Left ventricle myocardium inferior (tissue), 1 donor: ENCODE data around the gene ICAM5. TPM values are rescaled to one million over a fixed set of nuclear protein-coding genes. Genes with fewer than 3 reads are reported as not detected.

Source experiments
- DNase-seq: peaks from one replicate; pipeline ENCODE4 v3.0.0-alpha.2; 2020
- H3K27ac ChIP-seq: fragments of 200-600 bp; replicated peaks from 2 replicates; pipeline ENCODE4 v1.8.0; 2021
- H3K27me3 ChIP-seq: fragments of 200-600 bp; 2 replicates; pipeline ENCODE4 v1.8.0; 2021; ENCODE audit warnings: low read depth
- H3K36me3 ChIP-seq: fragments of 200-600 bp; 2 replicates; pipeline ENCODE4 v1.8.0; 2021
- H3K4me1 ChIP-seq: fragments of 200-600 bp; 2 replicates; pipeline ENCODE4 v1.8.0; 2021
- H3K4me3 ChIP-seq: fragments of 200-600 bp; 2 replicates; pipeline ENCODE4 v1.8.0; 2021; ENCODE audit warnings: mild to moderate bottlenecking, moderate library complexity
- H3K9me3 ChIP-seq: fragments of 200-600 bp; replicated peaks from 2 replicates; pipeline ENCODE4 v1.8.0; 2021
- intact Hi-C: fragments of 100-400 bp; cut with micrococcal nuclease; formaldehyde crosslinking; loops from one replicate; pipeline ENCODE4 v1.11.0; 2022
- total RNA-seq: library from RNA; stranded (reverse); fragmentation: NEBNext Ultra II Directional; extraction: Animal tissue kit (Norgen Biotek cat#: 25700); gene quantifications from one replicate; pipeline ENCODE4 v1.2.1, GENCODE V29; 2021
- TF ChIP-seq, protein P1 (sequence below): fragments of 200-600 bp; IDR thresholded peaks from 2 replicates; pipeline ENCODE4 v1.8.0; 2021; ENCODE audit warnings: antibody characterized with exemption, mild to moderate bottlenecking, borderline replicate concordance
- donor health status: DM: no; HTN: yes; CAD: no; lungs with severe emphysema.

ICAM5 gene
- total RNA-seq, 1 donor from 2014 or later: 0.49 TPM

DNA sequence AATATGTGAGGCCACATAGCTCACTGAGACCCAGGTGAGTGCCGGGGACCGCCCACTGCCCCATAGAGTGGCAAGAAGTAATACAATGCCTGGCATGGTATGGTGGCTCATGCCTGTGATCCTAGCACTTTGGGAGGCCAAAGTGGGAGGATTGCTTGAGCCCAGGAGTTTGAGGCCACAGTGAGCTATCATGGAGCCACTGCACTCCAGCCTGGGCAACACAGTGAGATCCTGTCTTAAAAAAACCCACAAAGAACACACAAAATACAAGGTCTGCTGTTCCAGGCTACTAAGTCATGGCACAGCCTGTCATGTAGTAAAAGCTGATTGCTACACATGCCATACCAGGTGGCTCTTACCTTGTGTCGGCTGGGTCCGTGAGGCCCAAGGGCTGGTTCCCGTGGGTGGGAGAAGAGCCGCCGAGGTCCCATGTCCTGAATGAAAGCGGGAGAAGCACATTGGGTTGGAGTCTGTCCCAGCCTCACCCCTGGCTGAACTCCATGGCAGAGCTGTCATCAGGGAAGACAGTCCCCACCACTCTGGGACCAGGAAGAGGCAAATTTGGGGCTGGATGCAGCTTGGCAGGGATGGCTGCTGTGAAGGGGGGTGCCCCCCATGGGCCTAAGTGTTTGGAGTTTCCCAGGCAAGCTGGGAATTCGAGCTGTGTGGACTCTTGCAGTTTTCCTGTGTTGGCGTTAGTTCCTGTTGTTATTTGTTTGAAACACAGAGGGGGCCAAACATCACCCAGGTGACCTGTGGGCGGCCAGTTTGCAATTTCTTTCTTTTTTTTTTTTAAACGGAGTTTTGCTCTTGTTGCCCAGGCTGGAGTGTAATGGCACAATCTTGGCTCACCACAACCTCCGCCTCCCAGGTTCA, 29.3 kb downstream of the ICAM5 start:
- H3K4me1 ChIP-seq: peaks cover 19% of the 10 kb centered on the region
- H3K36me3 ChIP-seq: peaks cover 76% of the 10 kb centered on the region
- no peak overlapping the region for H3K27ac ChIP-seq
- no peaks in the 10 kb centered on the region for H3K9me3 ChIP-seq
- no peak overlapping the region for H3K4me3 ChIP-seq
- intact Hi-C loops: no loop called here
- TF ChIP-seq, protein P1, sequence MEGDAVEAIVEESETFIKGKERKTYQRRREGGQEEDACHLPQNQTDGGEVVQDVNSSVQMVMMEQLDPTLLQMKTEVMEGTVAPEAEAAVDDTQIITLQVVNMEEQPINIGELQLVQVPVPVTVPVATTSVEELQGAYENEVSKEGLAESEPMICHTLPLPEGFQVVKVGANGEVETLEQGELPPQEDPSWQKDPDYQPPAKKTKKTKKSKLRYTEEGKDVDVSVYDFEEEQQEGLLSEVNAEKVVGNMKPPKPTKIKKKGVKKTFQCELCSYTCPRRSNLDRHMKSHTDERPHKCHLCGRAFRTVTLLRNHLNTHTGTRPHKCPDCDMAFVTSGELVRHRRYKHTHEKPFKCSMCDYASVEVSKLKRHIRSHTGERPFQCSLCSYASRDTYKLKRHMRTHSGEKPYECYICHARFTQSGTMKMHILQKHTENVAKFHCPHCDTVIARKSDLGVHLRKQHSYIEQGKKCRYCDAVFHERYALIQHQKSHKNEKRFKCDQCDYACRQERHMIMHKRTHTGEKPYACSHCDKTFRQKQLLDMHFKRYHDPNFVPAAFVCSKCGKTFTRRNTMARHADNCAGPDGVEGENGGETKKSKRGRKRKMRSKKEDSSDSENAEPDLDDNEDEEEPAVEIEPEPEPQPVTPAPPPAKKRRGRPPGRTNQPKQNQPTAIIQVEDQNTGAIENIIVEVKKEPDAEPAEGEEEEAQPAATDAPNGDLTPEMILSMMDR: no peak
- no peak for DNase-seq
- no peaks in the 10 kb centered on the region for H3K27me3 ChIP-seq

DNA sequence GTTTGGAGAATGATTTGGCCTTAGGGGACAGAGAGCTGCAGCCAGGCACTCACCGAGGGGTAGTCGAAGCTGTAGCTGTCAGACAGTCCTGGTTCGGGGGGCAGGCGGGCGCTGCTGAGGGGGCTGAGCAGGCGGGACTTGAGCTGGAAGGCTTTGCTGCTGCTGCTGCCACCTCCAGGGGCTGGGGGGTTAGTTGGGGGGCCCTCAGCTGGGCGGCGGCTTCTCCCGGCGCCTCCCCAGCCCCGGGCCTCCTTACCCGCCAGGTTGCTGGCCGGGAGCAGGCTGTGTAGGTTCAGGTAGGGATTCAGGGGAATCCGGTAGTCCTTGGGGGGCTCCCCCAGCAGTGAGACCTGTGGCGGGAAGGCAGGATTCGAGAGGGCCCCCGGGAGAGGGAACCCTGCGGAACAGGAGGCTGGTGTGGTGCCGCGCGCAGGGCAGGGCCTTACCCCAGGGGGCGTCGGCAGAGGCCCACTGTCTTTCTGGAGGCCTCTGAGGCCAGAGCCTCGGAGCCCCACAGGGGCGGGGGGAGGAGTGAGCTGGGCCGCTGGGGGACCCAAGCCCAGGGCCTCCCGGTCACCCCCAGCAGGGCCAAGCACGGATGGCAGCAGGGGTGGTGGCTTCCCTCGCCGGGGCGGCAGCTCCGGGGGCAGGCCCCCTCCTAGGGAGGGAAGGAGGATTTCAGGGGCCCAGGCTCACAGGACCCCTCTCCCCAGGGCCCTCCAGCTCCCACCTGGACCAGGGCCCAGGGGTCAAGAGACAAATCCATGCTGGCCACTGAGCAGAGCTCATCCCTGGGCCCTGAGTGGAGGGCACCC, 31.1 kb downstream of the ICAM5 start:
- no peaks in the 10 kb centered on the region for H3K9me3 ChIP-seq
- TF ChIP-seq, protein P1: no peak
- intact Hi-C loops: no loop called here

DNA sequence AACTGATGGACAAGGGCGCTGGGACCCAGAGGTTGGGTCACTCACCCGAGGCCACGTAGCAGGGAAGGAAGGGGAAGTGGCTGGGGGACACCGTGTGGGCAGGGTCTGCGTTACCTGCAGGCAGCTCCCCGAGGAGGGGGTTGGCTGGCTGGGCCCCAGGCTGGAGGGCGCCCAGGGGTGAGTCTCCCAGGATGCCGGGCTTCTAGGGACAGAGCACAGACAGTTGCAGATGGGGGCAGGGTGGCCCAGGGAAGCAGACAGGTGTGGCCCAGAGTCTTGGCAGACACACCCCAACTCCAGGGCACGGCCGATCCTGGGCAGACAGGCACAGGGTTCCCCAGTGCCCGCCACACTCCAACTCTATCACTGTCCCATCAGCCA, 31.7 kb downstream of the ICAM5 start:
- TF ChIP-seq, protein P1: no peak
- Histone ChIP-seq H3K27me3 (no peaks in the 10 kb centered on the region), H3K4me3 (no peak overlapping the region), H3K4me1 (peaks cover 2% of the 10 kb centered on the region), H3K9me3 (no peaks in the 10 kb centered on the region), H3K36me3 (peaks cover 99% of the 10 kb centered on the region), H3K27ac (no peak overlapping the region)
- no peak for DNase-seq
- intact Hi-C loops: no loop called here

More for the DNA sequence above, 31.1 kb downstream of the ICAM5 start:
- H3K4me3 ChIP-seq: no peak overlapping the region
- peaks cover 93% of the 10 kb centered on the region for H3K36me3 ChIP-seq
- no peaks in the 10 kb centered on the region for H3K27me3 ChIP-seq
- H3K27ac ChIP-seq: no peak overlapping the region
- DNase-seq: no peak
- H3K4me1 ChIP-seq: peaks cover 8% of the 10 kb centered on the region

DNA sequence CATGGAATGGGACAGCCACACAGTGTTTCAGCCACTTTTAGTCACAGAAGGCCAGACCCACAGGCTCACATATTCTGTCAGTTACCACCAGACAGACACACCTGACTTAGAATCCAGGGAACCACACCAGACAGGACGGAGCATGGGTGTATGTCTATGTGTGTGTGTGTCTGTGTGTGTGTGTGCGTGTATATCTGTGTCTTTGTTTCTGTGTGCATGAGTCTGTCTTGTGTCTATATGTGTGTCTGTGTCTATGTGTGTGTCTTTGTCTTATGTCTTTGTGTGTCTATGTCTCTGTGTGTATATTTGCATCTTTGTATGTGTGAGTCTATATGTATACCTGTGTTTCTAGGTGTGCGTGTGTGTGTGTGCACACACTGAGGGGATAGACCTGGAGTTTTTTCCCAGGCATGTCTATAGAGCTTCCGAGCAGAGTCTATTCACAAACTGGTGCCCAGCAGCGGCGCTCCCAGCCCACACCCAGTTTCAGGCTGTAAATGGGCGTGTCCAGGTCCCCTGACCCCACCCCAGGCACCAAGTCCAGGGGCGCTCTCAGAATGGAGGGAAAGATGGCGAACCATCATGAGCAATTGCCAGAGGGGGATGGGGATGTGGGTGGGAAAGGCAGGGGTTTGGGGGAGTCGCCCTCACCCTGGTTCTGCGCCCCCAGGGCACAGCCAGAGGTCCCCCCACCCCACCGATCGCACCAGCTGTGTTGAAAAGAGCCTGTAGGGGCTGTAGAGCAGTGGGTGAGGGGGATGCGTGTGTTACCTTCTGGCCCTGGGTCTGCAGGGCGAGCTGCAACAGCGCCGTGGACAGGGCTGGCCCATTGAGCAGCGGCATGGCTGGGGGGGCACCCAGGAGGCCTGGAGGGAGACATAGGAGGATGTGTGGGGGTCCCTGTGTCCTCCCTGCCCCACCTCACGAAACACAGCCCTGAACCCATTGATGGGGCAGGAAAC, 32.4 kb downstream of the ICAM5 start:
- intact Hi-C loops: no loop called here
- no peak for DNase-seq

More for the DNA sequence above, 32.4 kb downstream of the ICAM5 start:
- H3K27ac ChIP-seq: no peak overlapping the region
- H3K36me3 ChIP-seq: peaks cover 99% of the 10 kb centered on the region
- no peaks in the 10 kb centered on the region for H3K27me3 ChIP-seq
- TF ChIP-seq, protein P1: no peak
- H3K4me1 ChIP-seq: no peaks in the 10 kb centered on the region
- H3K4me3 ChIP-seq: no peak overlapping the region
- no peaks in the 10 kb centered on the region for H3K9me3 ChIP-seq
